ENCODE measurements around the gene PLBD2.

- TF ChIP-seq, protein P1, sequence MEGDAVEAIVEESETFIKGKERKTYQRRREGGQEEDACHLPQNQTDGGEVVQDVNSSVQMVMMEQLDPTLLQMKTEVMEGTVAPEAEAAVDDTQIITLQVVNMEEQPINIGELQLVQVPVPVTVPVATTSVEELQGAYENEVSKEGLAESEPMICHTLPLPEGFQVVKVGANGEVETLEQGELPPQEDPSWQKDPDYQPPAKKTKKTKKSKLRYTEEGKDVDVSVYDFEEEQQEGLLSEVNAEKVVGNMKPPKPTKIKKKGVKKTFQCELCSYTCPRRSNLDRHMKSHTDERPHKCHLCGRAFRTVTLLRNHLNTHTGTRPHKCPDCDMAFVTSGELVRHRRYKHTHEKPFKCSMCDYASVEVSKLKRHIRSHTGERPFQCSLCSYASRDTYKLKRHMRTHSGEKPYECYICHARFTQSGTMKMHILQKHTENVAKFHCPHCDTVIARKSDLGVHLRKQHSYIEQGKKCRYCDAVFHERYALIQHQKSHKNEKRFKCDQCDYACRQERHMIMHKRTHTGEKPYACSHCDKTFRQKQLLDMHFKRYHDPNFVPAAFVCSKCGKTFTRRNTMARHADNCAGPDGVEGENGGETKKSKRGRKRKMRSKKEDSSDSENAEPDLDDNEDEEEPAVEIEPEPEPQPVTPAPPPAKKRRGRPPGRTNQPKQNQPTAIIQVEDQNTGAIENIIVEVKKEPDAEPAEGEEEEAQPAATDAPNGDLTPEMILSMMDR (IDR thresholded peaks at IDR 0.05), result no peak
- no peak for TF ChIP-seq POLR2A (IDR thresholded peaks at IDR 0.05)
- TF ChIP-seq POLR2AphosphoS5 (IDR thresholded peaks at IDR 0.05; ENCODE audit: insufficient read depth in 1 of 2, low read depth in 1 of 2), result no peak
Observed at GRCh38 chr12:113397497-113398197, 39.3 kb downstream of the PLBD2 start.

All from vagina (tissue), 2 donors.